Stimulated activated CD4-positive, alpha-beta T cell treated with anti-CD3 and anti-CD28 coated beads, TNF-alpha, amount 100 ng/mL, for 1 hour (primary cell): ENCODE measurements around the gene B3GALT6.

ENCODE experiments used
- DNase-seq, 3 donors: peaks; one replicate each; pipeline ENCODE4 v3.0.0-alpha.2; 2020; ENCODE audit warnings: low read depth in 3 of 3, low spot score in 1 of 3

Gene B3GALT6

GRCh38 chr1:1259951-1260600 is 28.0 kb downstream of the B3GALT6 start:
- DNase-seq, result no peak

GRCh38 chr1:1260843-1261560 is 29.0 kb downstream of the B3GALT6 start:
- no peak for DNase-seq

- no peak for DNase-seq
Observed at GRCh38 chr1:1262071-1262470, 30.0 kb downstream of the B3GALT6 start.

GRCh38 chr1:1262758-1263157 is 30.7 kb downstream of the B3GALT6 start:
- no peak for DNase-seq

- DNase-seq, result no peak
Observed at GRCh38 chr1:1264026-1264425, 32.0 kb downstream of the B3GALT6 start.

- no peak for DNase-seq
Observed at GRCh38 chr1:1264868-1265272, 32.8 kb downstream of the B3GALT6 start.

- DNase-seq, result no peak
Observed at GRCh38 chr1:1267488-1268283, 35.6 kb downstream of the B3GALT6 start.

GRCh38 chr1:1268284-1268682 is 36.2 kb downstream of the B3GALT6 start:
- DNase-seq, result no peak

- no peak for DNase-seq
Observed at GRCh38 chr1:1270813-1271212, 38.8 kb downstream of the B3GALT6 start.

GRCh38 chr1:1272341-1273208 is 40.5 kb downstream of the B3GALT6 start:
- DNase-seq, result no peak

GRCh38 chr1:1273209-1273511 is 41.1 kb downstream of the B3GALT6 start:
- no peak for DNase-seq

- peak; percentile 87 to 90 (median 90) for DNase-seq
Observed at GRCh38 chr1:1273512-1274298, 41.7 kb downstream of the B3GALT6 start, which contains the start of gene UBE2J2. Gene UBE2J2, minus strand, starts transcription at chr1:1273854. Its CDS starts 5,862 bp downstream, at chr1:1267992.

- no peak for DNase-seq
Observed at GRCh38 chr1:1274299-1274930, 42.4 kb downstream of the B3GALT6 start.

- no peak for DNase-seq
Observed at GRCh38 chr1:1274931-1275431, 42.9 kb downstream of the B3GALT6 start.

GRCh38 chr1:1275836-1276235 is 43.8 kb downstream of the B3GALT6 start:
- DNase-seq, result no peak

GRCh38 chr1:1278620-1279019 is 46.6 kb downstream of the B3GALT6 start:
- no peak for DNase-seq

GRCh38 chr1:1279028-1279427 is 47.0 kb downstream of the B3GALT6 start:
- no peak for DNase-seq

- no peak for DNase-seq
Observed at GRCh38 chr1:1280782-1281481, 48.9 kb downstream of the B3GALT6 start.
